SIG-M5 treated with dmso at 0.1 percent for 504 hours (cell line): ENCODE measurements around the gene PTPRN2.
"Not testable (repeated sequence)": the region's sequence is repeated elsewhere in the genome, so short reads cannot be mapped to it uniquely, and the experiment has no call there.

Experiments
- DNase-seq: peaks from one replicate; lab custom pipeline; 2025; ENCODE audit not compliant: unreplicated experiment; lab: John Stamatoyannopoulos, UW

PTPRN2 gene

GRCh38 chr7:157496416-157497275, 1091.0 kb downstream of the PTPRN2 start:
- no peak for DNase-seq

DNA sequence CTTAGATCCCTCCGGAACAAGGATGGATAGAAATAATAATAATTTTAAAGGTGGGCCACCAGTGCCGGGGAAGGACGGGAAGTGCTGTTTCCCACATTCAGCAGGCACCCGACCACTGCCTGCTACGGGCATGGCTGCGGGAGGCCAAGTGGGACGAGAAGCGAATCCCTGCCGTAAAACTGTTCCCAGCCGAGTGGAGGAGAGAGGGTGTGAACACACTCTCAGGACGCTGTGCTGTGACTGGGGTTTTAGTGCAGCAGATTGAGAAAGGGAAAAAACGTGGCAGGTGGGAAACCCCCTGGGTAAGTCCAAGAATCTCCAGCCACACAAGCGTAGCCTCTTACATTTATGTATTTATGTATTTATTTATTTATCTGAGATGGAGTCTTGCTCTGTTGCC, 1092.0 kb downstream of the PTPRN2 start:
- no peak for DNase-seq

DNA sequence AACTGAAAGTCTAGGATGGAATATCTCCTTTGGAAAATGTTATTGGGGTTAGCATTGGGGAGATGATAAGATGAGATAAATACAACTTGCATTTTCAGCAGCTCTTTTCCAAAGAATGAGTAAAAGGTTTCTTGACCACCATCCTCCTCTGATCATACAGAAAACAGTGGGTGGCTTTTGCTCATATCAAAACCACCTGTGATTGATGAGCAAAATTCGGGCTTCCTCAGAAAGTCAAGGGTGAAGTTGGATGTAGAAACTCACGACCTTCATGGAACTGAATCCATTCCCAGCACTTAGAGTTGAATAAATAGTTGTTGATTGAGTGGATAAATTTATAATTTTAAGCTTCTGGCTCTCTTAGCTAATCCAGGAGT, 1092.5 kb downstream of the PTPRN2 start:
- DNase-seq: no peak

- DNase-seq: no peak
These were observed 1093.0 kb downstream of the PTPRN2 start for GRCh38 chr7:157494506-157495176.

DNA sequence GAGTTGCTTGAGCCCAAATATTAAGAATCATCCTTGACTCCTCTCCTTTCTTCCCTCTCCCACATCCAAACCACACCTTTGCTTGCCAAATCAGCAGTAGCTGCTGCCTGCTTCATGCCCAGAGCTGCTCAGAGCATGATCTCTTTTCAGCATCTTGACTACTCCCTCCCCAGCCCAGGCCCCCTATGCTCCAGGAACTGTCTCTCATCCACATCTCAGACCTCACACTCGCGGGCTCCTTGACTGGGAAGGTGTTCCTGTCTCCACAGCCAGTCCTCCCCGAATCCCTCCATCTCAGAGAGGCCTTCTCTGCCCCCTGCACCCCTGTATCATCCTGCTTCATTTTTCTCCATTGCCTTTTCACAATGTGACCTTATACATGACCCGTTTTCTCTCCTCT, 1093.8 kb downstream of the PTPRN2 start:
- no peak for DNase-seq

- DNase-seq: peak; percentile 55
These were observed 1094.6 kb downstream of the PTPRN2 start for GRCh38 chr7:157493017-157493416.

DNA sequence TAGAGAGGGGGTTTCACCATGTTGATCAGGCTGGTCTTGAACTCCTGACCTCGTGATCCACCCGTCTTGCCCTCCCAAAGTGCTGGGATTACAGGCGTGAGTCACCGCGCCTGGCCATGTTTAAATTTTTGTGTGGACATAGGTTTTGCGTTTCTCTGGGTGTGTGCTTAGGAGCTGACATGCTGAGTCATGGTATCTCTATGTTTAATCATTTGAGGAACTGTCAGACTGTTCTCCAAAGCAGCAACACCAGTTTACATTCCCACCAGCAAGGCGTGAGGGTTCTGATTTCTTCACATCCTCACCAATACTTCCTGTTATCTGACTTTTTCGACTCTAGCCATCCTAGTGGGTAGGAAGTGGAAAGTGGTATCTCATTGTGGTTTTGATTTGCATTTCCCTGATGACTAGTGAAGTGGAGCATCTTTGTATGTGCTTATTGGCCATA, 1097.1 kb downstream of the PTPRN2 start:
- DNase-seq: peak; percentile 80

DNA sequence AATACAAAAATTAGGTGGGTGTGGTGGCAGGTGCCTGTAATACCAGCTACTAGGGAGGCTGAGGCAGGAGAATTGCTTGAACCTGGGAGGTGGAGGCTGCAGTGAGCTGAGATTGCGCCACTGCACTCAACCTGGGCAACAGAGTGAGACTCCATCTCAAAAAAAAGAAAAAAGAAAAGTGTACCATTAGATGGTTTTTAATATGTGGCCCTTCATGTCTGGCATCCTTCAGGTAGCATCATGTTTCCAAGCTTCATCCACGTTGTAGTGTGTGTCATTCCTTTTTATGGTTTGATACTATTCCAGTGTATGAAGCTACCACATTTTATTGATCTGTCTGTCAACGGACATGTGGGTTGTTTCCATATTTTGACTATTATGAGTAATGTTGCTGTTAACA, 1097.8 kb downstream of the PTPRN2 start:
- not testable (repeated sequence) for DNase-seq
